GM19324 (cell line): ENCODE results near the gene CKM.
"Not testable (repeated sequence)": the region's sequence is repeated elsewhere in the genome, so short reads cannot be mapped to it uniquely, and the experiment has no call there.

Experiments
- ATAC-seq: cut with Tn5 transposase; IDR thresholded peaks from one replicate; pipeline ENCODE4 v1.9.1; 2021; ENCODE audit warnings: mild to moderate bottlenecking, moderate library complexity; ENCODE audit not compliant: unreplicated experiment, low FRiP score

The CKM gene

DNA sequence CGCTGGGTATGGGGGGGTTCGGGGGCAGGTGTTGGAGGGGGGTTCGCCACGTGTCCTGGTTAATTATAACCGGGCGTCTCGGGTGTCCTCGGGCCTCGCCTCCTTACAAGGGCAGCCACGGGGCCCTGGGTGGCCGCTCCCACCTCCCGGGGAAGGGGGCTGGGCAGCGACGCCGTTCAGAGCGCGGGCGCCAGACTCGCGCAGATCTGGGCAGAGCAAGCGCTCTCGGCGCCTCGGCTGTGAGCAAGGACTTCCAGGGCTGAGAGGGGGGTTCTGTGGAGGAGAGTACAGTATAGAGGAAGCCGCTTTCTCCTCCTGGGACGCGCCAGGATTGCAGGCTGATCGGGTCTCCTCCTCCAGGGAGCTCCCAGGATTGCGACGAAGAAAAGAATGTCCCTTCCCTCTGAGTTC, 1.0 kb upstream of the CKM start:
- no peak for ATAC-seq

DNA sequence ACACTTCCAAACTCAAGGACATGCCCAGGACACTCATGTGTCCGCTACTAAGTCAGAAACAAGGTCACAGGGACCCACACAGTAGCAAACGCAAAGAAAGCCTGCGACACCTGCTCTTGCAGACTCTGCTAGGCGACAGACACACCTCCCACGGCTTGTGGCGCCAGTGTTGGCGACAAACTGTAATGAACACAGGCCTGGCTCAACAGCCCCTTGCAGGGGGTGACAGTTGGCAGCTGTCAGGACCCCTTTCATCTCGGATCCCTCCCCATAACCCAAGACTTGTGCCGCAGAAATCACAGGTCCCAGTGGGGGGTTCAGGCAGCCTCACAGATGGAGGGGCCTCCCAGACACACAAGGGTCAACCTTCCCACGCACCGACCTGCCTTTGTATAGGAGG, 364 bp downstream of the CKM start:
- ATAC-seq: no peak

DNA sequence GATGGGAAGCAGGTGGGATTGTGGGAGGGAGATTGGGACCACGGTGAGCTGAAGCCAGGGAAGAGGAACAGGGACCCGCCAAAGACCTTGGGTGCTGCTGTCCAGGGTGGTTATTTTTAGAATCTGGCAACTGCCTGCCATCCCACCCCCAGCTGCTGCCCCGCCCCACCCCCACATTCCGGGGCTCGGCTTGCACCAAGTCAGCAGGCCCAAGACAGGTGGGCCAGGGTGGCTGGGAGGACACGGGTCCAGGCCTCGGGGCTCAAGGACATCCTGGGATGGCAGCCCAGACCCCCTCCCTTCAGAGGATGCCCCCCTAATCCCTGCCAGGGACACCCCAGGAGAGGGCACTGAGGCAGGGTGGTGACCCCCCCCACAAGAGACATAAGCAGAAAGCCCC, 827 bp downstream of the CKM start:
- no peak for ATAC-seq

DNA sequence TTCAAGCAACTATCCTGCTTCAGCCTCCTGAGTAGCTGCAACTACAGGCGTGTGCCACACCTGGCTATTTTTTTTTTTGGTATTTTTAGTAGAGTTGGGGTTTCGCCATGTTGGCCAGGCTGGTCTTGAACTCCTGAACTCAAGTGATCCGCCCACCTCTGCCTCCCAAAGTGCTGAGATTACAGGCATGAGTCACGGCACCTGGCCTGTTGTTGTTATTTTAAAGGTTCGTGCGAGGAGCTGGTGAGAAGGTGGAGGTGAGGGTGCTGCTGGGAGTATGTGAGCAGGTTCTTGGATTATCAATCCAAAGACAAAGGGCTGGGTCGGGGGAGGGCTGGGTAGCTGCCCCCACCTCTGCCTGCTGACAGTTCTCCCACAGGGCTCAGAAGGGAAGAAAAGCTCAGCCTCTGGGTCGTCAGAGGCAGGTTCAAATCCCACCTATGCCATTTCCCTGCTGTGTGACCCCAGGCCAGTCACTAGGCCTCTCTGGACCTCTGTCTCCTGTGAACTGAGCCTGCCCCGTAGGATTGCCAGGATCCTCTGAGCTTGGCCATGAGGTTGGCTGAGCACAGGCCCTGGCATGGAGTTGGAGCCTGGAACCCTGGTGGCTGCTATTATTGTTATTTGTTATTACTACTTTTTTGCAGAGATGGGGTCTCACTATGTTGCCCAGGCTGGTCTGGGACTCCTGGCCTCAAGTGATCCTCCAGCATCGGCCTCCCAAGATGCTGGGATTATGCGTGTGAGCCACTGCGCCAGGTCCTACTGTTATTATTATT, 1.5 kb downstream of the CKM start:
- ATAC-seq: no peak

DNA sequence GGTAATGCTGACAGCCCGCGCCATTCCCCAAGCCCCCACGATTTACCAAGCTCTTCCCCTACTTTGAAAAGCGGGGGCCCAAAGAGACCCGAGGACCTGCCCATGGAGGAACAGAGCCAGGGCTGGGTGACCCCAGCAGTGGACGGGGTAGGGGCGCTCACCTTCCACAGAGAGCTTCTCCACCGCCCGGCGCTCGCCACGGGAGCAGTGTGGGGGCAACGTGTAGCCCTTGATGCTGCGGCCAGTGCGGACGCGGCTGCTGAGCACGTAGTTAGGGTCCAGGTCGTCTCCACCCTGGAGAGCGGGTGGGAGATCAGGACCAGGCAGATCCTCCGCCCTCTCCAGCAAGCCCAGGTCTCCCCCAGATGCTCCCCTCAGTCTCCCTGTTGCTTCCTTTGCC, 7.4 kb downstream of the CKM start:
- no peak for ATAC-seq

DNA sequence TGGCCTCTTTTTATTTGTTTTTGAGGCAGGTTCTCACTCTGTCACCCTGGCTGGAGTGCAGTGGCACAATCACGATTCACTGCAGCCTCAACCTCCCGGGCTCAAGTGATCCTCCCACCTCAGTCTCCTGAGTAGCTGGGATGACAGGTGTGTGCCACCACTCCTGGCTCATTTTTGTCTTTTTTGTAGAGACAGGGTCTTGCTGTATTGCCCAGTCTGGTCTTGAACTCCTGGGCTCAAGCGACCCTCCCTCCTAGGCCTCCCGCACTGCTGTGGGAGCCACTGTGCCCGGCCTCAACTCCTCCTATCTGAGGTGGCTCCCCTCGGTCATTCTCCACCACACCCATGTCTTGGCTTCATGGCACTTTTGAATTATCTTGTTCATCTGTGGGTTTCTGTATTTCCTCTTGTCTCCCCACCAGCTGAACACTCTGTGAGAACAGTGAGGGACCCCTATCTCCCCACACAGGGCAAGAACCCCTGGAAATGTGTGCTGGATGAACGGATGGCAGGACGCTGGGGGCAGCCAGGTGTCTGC, 7.9 kb downstream of the CKM start:
- ATAC-seq: no peak

DNA sequence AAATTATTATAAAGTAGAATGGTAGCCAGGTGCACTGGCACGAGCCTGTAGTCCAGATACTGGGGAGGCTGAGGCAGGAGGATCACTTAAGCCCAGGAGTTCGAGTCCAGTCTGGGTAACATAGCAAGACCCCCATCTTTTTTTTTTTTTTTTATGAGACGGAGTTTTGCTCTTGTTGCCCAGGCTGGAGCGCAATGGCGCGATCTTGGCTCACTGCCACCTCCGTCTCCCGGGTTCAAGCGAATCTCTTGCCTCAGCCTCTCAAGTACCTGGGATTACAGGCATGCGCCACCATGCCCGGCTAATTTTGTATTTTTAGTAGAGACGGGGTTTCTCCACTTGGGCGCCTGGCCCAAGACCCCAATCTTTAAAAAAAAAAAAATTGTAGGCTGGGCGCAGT, 10.4 kb downstream of the CKM start:
- ATAC-seq: not testable (repeated sequence)

DNA sequence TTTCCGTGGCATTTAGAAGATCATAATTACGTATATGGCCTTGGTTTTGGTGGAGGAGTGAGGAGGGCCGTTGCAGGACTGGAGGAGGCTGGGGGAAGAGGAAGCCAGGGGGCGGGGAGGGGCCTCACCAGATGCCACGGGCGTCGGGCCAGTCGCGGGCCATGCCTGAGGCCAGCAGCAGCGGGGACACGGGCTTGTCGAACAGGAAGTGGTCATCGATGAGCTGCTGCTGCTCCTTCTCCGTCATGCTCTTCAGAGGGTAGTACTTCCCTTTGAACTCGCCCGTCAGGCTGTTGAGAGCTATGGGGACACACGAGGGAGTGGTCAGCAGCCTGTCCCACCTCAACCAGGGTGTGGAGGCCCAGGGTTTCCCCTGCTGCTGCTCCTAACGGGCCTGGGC, 11.1 kb downstream of the CKM start:
- no peak for ATAC-seq

DNA sequence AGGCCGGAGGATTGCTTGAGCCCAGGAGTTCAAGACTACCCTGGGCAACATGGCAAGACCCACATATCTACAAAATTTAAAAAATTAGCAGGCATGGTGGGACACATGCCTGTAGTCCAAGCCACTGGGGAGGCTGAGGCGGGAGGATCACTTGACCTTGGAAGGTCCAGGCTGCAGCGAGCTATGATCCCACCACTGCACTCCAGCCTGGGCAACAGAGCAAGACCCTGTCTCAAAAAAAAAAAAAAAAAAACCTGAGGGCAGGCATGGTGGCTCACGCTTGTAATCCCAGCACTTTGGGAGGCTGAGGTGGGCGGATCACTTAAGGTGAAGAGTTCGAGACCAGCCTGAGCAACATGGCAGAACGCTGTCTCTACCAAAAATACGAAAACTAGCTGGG, 13.4 kb downstream of the CKM start:
- not testable (repeated sequence) for ATAC-seq

DNA sequence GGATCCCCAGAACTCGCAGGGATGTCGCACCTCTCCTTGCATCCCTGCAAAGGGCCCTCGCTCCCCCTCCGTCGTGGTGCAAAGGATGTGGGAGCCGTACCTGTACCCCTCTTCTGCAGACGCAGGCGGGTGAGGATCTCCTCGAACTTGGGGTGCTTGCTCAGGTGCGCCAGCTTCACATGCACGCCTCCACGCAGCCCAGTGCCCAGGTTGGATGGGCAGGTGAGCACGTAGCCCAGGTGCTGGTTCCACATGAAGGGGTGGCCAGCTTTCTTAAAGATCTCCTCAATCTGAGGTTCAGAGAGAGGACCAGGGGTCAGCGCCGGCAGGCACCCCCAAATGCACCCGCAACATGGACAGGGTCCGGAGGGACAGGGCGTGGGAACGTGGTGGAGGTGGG, 15.3 kb downstream of the CKM start:
- ATAC-seq: no peak

DNA sequence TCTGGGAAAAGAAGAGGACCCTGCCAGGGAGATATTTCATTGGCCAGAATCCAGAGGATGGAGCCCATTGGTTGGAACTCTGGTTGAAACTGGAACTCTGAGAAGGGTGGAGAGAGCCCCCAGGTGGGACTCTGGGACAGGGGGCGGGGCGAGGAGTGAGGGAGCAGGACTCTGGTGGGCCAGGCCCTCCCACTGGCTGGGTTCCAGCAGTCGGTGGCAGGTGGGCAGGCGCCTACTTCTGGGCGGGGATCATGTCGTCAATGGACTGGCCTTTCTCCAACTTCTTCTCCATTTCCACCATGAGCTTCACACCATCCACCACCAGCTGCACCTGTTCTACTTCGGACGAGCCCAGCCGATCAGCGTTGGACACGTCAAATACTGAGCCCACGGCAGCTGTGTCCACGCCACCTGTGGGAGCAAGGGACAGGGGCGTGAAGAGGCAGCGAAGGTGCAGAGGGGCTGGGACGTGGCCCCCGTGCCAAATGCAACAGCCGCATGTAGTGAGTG, 16.1 kb downstream of the CKM start:
- no peak for ATAC-seq

DNA sequence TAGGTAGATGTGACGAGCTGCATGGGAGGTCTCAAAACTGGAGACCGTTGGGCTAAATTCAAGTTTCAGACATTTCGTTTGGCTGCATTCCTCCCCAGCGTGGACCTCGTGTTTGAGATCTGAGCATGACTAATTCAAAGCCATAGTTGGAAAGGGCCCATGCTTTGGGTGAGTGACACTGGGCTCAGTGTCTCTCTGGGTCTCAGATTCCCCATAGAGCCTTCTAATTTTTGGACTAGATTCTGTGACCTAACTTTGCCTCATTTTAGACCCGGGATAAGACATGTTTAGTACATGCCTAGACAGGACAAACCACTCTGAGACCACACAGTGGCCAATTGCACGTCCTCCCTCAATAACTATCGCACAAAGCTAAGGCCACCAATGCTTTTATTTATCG, 16.6 kb downstream of the CKM start:
- ATAC-seq: no peak

DNA sequence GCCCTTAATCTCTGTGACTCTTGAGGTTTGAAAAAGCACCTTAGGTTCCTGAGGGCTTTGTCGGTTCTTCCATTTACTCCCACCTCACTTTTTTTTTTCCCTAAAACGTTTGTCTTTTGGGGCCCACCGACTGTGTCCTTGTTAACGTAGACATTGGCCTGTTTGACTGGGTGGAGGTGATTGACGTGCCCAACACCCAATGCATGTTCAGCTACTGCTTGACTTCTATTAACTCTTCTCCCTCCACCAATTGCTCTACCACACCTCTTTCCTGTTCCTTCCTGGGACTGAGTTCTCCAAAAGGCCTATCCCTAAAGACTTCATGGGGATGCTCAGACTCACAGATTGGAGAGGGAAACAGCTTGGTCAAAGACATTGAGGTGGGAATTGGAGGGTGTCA, 17.3 kb downstream of the CKM start:
- no peak for ATAC-seq

DNA sequence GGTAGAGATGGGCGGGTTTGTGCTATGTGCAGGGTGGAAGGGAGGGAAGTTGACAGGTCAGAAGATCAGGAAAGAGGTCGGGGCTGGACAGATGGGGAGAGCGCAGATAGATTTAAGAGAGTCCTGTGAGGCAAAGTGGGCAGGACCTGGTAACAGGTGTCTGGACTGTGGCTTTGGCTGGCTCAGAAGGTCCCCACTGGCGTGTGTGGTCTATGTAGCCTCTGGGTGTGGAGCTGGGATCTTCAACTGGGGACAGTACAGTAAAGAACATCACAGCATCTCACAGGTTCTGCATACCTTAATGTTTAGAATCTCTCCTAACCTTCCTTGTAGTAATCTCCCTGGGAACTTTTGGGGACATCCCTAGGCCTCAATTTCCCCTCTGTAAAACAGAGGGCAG, 17.7 kb downstream of the CKM start:
- no peak for ATAC-seq

DNA sequence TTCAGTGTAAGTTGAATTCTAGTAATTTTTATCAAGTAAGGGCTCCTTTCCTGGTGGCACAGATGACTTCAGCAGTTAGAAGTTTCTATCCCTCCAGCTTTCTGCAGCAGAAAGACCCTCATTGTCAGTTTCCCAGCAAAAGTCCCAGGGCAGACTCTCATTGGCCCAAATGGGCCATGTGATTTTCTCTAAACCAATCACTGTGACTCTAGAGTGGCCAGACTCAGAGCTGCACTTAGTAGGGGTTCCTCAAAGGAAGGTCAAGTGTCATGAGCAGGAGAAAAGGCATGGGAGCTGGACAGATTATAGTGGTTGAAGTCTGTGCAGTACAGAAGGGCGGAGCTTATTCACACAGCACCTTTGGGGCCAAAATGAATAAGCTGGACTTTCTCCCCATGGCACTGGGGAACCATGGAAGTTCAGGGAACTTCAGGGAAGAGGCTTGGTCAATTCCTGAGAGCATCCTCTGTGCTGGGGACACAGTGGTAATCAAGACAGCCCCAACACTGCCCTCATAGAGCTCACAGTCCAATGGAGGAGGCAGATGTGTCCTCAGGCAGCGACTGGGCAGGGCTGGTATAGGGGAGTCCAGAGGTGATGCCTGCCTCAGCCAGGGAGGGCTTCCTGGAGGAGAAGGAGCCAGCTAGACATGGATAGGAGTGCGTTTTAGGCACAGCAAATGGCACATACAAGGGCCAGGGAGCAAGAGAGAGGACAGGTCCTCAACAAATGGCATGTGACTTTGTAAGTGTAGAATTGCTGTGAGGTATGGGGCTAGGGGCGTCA, 18.3 kb downstream of the CKM start:
- no peak for ATAC-seq

DNA sequence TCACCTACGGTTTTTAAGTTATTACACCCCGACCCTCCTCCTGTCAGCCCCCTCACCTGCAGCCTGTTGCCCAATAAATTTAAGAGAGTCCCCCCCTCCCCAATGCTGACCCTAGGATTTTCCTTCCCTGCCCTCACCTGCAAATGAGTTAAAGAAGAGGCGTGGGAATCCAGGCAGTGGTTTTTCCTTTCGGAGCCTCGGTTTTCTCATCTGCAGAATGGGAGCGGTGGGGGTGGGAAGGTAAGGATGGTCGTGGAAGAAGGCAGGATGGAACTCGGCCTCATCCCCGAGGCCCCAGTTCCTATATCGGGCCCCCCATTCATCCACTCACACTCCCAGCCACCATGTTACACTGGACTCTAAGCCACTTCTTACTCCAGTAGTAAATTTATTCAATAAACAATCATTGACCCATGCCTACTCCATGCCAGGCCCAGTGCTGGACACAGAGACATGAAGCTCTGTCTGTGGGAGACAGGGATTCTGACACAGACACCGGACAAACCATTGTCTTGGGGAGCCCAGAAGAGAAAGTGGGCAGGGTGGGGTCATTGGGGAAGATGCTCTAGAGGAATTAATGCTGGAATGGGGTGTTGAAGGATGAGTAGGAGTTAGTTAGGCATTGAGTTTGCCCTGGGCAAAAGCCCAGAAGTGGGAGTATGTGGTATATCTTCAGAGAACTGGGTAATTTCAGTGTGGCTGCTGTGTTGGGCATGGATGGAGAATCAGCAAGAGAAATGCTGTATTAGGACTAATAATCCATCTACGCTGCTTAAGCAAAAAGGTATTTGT, 19.2 kb downstream of the CKM start:
- ATAC-seq: no peak

DNA sequence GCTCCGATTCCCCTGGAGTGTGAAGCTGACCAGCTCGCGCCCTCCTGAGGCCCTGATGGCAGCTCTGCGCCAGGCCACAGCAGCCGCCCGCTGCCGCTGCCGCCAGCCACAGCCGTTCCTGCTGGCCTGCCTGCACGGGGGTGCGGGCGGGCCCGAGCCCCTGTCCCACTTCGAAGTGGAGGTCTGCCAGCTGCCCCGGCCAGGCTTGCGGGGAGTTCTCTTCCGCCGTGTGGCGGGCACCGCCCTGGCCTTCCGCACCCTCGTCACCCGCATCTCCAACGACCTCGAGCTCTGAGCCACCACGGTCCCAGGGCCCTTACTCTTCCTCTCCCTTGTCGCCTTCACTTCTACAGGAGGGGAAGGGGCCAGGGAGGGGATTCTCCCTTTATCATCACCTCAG, 20.3 kb downstream of the CKM start:
- no peak for ATAC-seq

DNA sequence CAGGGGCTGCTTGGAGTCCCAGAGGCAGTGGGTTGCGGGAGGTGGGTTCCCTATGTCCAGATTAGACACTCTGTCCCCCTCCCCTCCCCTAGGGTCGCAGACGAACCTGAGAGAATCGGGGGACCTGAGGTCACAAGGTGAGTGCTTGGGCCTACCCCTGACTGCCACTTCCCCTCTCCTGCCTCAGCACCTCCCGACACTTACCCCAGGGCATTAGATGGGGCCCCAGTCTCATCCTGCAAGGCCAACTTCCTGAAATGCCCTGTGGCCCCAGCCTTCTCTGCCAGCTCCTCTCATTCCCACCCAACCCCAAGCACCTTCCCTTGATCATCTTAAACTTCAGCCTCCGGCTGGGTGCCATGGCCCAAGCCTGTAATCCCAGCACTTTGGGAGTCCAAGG, 23.0 kb downstream of the CKM start:
- no peak for ATAC-seq

DNA sequence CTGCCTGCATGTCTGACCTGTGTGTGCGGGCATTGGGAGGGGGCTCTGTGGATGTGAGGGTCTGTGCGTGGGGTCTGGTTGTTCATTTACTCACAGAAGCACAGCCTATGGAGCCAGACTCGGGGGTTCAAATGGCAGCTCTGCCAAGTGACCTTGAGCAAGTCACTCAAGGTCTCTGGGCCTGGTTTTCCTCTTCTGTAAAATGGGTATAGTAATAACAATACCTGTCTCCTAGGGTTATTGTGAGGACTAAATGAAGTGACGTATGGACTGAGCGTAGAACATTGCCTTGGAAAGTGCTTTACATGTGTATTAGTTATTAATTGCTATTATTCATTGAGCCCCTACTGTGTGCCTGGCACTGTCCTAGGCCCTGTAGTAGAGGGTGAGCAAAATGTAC, 24.4 kb downstream of the CKM start:
- no peak for ATAC-seq

DNA sequence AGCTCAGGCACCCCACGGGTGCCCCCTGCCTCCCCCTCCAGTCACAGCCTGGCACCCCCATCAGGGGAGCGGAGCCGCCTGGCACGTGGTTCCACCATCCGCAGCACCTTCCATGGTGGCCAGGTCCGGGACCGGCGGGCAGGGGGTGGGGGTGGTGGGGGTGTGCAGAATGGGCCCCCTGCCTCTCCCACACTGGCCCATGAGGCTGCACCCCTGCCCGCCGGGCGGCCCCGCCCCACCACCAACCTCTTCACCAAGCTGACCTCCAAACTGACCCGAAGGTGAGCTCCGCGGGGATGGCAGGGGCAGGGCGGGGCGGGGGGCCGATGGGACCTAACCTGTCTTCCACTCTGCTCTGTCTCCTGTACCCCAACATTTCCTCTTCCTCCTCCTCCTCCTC, 25.0 kb downstream of the CKM start:
- no peak for ATAC-seq

DNA sequence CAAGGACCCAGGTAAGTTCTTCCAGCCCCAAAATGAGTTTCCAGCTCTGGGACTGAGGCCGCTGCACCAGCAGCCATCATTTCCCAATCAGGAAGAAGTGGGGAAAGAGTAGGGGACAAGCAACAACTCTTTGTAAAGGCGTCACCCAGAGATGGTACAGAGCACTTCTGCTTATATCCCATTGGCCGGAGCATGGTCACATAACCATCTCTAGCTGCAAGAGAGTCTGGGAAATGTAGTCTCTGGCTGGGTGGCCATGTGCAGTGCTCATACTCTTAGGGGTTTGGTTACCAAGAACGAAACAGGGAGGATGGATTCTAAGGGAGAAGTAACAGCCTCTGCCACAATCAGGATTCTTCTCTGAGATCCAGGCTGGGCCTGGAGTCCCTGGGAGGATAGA, 26.3 kb downstream of the CKM start:
- no peak for ATAC-seq
